ENCODE measurements around the gene CFH.

DNA sequence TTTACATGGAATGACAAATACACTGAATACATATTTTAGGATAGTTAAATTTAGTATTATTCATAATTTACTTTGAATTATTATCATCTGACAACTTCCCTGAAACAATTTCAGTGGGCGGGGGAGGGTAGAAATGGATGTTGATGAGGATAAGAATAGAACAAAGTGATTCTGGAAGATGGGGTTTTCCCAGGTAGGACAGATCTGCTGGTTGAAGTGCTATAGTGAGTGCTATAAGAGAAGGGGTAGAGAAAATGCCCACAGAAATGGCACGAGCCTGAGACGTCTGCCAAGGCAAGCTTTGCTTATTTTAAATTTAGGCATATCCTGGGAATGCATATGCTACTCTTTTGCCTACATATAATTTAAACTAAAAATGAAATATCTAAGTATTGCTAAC, 3.2 kb downstream of the CFH start:
- TF ChIP-seq, protein P1, sequence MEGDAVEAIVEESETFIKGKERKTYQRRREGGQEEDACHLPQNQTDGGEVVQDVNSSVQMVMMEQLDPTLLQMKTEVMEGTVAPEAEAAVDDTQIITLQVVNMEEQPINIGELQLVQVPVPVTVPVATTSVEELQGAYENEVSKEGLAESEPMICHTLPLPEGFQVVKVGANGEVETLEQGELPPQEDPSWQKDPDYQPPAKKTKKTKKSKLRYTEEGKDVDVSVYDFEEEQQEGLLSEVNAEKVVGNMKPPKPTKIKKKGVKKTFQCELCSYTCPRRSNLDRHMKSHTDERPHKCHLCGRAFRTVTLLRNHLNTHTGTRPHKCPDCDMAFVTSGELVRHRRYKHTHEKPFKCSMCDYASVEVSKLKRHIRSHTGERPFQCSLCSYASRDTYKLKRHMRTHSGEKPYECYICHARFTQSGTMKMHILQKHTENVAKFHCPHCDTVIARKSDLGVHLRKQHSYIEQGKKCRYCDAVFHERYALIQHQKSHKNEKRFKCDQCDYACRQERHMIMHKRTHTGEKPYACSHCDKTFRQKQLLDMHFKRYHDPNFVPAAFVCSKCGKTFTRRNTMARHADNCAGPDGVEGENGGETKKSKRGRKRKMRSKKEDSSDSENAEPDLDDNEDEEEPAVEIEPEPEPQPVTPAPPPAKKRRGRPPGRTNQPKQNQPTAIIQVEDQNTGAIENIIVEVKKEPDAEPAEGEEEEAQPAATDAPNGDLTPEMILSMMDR (IDR thresholded peaks at IDR 0.05), result no peak
- no peak for TF ChIP-seq POLR2A (IDR thresholded peaks at IDR 0.05)
- no peak for TF ChIP-seq POLR2AphosphoS5 (IDR thresholded peaks at IDR 0.05)
- TF ChIP-seq EP300 (IDR thresholded peaks at IDR 0.05), result no peak

All from upper lobe of left lung (tissue), 4 donors.